Measurements from ENCODE around the gene ENTPD7.
A peak's percentile ranks its signal among the peaks of the same experiment; 100 is the strongest.

ENTPD7 gene

GRCh38 chr10:99676895-99677294 lies 17.6 kb downstream of the ENTPD7 start:
- no peak for DNase-seq
- intact Hi-C loops (cut with DNase I): no loop called here

GRCh38 chr10:99678921-99679320 lies 19.6 kb downstream of the ENTPD7 start:
- intact Hi-C loops (cut with DNase I): no loop called here
- no peak for DNase-seq

GRCh38 chr10:99681553-99681952 lies 22.2 kb downstream of the ENTPD7 start:
- intact Hi-C loops (cut with DNase I): no loop called here
- no peak for DNase-seq

- no peak for DNase-seq
- intact Hi-C loops (cut with DNase I): no loop called here
Observed at GRCh38 chr10:99682032-99682431, 22.7 kb downstream of the ENTPD7 start.

GRCh38 chr10:99682752-99683151 lies 23.4 kb downstream of the ENTPD7 start:
- intact Hi-C loops (cut with DNase I): no loop called here

GRCh38 chr10:99685597-99685967 lies 26.3 kb downstream of the ENTPD7 start:
- DNase-seq: peak in 3 of 42 donors; percentile 4 to 12 (median 10)
- intact Hi-C loops (cut with DNase I): no loop called here

More at GRCh38 chr10:99682752-99683151, 23.4 kb downstream of the ENTPD7 start:
- DNase-seq: no peak

GRCh38 chr10:99689461-99689860 lies 30.2 kb downstream of the ENTPD7 start:
- intact Hi-C loops (cut with DNase I): no loop called here
- DNase-seq: no peak

- no peak for DNase-seq
- intact Hi-C loops (cut with DNase I): no loop called here
Observed at GRCh38 chr10:99693933-99694583, 34.7 kb downstream of the ENTPD7 start.

- DNase-seq: no peak
- intact Hi-C loops (cut with DNase I): no loop called here
Observed at GRCh38 chr10:99695761-99696160, 36.5 kb downstream of the ENTPD7 start.

GRCh38 chr10:99698504-99699080 lies 39.3 kb downstream of the ENTPD7 start:
- DNase-seq: no peak
- intact Hi-C loops (cut with DNase I): no loop called here

- no peak for DNase-seq
- intact Hi-C loops (cut with DNase I): no loop called here
Observed at GRCh38 chr10:99700649-99701048, 41.3 kb downstream of the ENTPD7 start.

- no peak for DNase-seq
- intact Hi-C loops (cut with DNase I): no loop called here
Observed at GRCh38 chr10:99708428-99709012, 49.2 kb downstream of the ENTPD7 start.

GRCh38 chr10:99709480-99710229 lies 50.3 kb downstream of the ENTPD7 start:
- DNase-seq: no peak
- intact Hi-C loops (cut with DNase I): loop anchor here (10.0 kb wide), 1 partner anchor 275 kb away; the partner anchor contains the start of gene GOT1

GRCh38 chr10:99711129-99711719 lies 51.9 kb downstream of the ENTPD7 start:
- peak in 20 of 42 donors; percentile 4 to 63 (median 40) for DNase-seq
- intact Hi-C loops (cut with DNase I): loop anchor here (10.0 kb wide), 1 partner anchor 276 kb away; the partner anchor contains the start of gene GOT1

GRCh38 chr10:99714446-99714845 lies 55.1 kb downstream of the ENTPD7 start:
- intact Hi-C loops (cut with DNase I): loop anchor here (10.0 kb wide), 1 partner anchor 280 kb away; the partner anchor contains the start of gene GOT1
- no peak for DNase-seq

- intact Hi-C loops (cut with DNase I): no loop called here
- DNase-seq: no peak
Observed at GRCh38 chr10:99720387-99720786, 61.1 kb downstream of the ENTPD7 start.

GRCh38 chr10:99730026-99730425 lies 70.7 kb downstream of the ENTPD7 start:
- DNase-seq: no peak
- intact Hi-C loops (cut with DNase I): loop anchor here (5.0 kb wide), 1 partner anchor 108 kb away; the partner anchor contains the start of gene SLC25A28

- intact Hi-C loops (cut with DNase I): loop anchor here (5.0 kb wide), 1 partner anchor 109 kb away; the partner anchor contains the start of gene SLC25A28
- DNase-seq: no peak
Observed at GRCh38 chr10:99731306-99732032, 72.2 kb downstream of the ENTPD7 start.
